Smooth muscle cell (in vitro differentiated cells): ENCODE data around the gene KCNE2. TPM values are rescaled to one million over a fixed set of nuclear protein-coding genes. Genes with fewer than 3 reads are reported as not detected.

Experiments
- DNase-seq: peaks from one replicate; lab custom pipeline; 2025; ENCODE audit not compliant: unreplicated experiment; lab: John Stamatoyannopoulos, UW
- H2AFZ ChIP-seq: fragments of 200-600 bp; sonication (generic); 2 replicates; pipeline ENCODE4 v1.6.0; 2016; ENCODE audit warnings: antibody characterized with exemption, low read depth, mild to moderate bottlenecking
- H3F3A ChIP-seq: fragments of 200-600 bp; sonication (generic); 2 replicates; pipeline ENCODE4 v1.6.0; 2017; ENCODE audit warnings: antibody characterized with exemption, low read depth
- H3K27ac ChIP-seq: fragments of 200-600 bp; sonication (generic); 2 replicates; pipeline ENCODE4 v1.5.1; 2016; ENCODE audit warnings: low read depth, mild to moderate bottlenecking
- H3K27me3 ChIP-seq: fragments of 200-600 bp; sonication (generic); 2 replicates; pipeline ENCODE4 v1.6.1; 2016; ENCODE audit warnings: low read depth, mild to moderate bottlenecking
- H3K36me3 ChIP-seq: fragments of 200-600 bp; sonication (generic); 2 replicates; pipeline ENCODE4 v1.5.1; 2016; ENCODE audit warnings: low read depth
- H3K4me1 ChIP-seq: fragments of 200-600 bp; sonication (generic); 2 replicates; pipeline ENCODE4 v1.5.1; 2016; ENCODE audit warnings: low read depth
- H3K4me2 ChIP-seq: fragments of 200-600 bp; sonication (generic); 2 replicates; pipeline ENCODE4 v1.6.0; 2016; ENCODE audit warnings: mild to moderate bottlenecking
- H3K4me3 ChIP-seq: fragments of 200-600 bp; sonication (generic); 2 replicates; pipeline ENCODE4 v1.5.1; 2016; ENCODE audit warnings: mild to moderate bottlenecking
- H3K79me2 ChIP-seq: fragments of 200-600 bp; sonication (generic); 2 replicates; pipeline ENCODE4 v1.6.0; 2016; ENCODE audit warnings: low read depth, mild to moderate bottlenecking
- H3K9ac ChIP-seq: fragments of 200-600 bp; sonication (generic); 2 replicates; pipeline ENCODE4 v1.6.0; 2016; ENCODE audit warnings: low read depth
- H3K9me3 ChIP-seq: fragments of 200-600 bp; sonication (generic); replicated peaks from 2 replicates; pipeline ENCODE4 v1.5.1; 2016; ENCODE audit warnings: low read depth
- H4K20me1 ChIP-seq: fragments of 200-600 bp; sonication (generic); 2 replicates; pipeline ENCODE4 v1.6.0; 2016; ENCODE audit warnings: low read depth
- WGBS: methylation state at CpG from one replicate; pipeline ENCODE4 v1.1.7; 2016; ENCODE audit warnings: low lambda C conversion rate; 5-methylcytosine and 5-hydroxymethylcytosine counted together
- polyA plus RNA-seq: library from polyadenylated mRNA; unstranded; fragments of >200 nt; fragmentation: Nextera tagmentation; extraction: Ambion mirVana; gene quantifications from 2 replicates; pipeline ENCODE4 v1.2.1, GENCODE V29; 2016
- total RNA-seq: library from RNA; depleted of rRNA; stranded (reverse); fragments of >200 nt; gene quantifications from 2 replicates; pipeline ENCODE4 v1.2.3, GENCODE V29; 2014
- TF ChIP-seq, protein P1 (sequence below): fragments of 200-600 bp; sonication (generic); IDR thresholded peaks from 2 replicates; pipeline ENCODE4 v1.5.1; 2017; ENCODE audit warnings: borderline replicate concordance, mild to moderate bottlenecking, antibody characterized with exemption; ENCODE audit not compliant: insufficient read depth, poor library complexity, severe bottlenecking

Gene KCNE2
- total and polyA plus RNA-seq, 2 experiments from 2014 or later = 1.1 TPM; not detected in 1

GRCh38 chr21:34362136-34362444 is 1.7 kb upstream of the KCNE2 start:
- H4K20me1 ChIP-seq = no peaks in the 10 kb centered on the region
- H3K79me2 ChIP-seq = no peaks in the 10 kb centered on the region
- H3K4me1 ChIP-seq = peaks cover 7% of the 10 kb centered on the region
- no peak overlapping the region for H2AFZ ChIP-seq
- H3K4me2 ChIP-seq = peak overlapping the region; percentile 81
- no peaks in the 10 kb centered on the region for H3K27me3 ChIP-seq
- H3F3A ChIP-seq = no peaks in the 10 kb centered on the region
- H3K27ac ChIP-seq = no peak overlapping the region
- TF ChIP-seq, protein P1, sequence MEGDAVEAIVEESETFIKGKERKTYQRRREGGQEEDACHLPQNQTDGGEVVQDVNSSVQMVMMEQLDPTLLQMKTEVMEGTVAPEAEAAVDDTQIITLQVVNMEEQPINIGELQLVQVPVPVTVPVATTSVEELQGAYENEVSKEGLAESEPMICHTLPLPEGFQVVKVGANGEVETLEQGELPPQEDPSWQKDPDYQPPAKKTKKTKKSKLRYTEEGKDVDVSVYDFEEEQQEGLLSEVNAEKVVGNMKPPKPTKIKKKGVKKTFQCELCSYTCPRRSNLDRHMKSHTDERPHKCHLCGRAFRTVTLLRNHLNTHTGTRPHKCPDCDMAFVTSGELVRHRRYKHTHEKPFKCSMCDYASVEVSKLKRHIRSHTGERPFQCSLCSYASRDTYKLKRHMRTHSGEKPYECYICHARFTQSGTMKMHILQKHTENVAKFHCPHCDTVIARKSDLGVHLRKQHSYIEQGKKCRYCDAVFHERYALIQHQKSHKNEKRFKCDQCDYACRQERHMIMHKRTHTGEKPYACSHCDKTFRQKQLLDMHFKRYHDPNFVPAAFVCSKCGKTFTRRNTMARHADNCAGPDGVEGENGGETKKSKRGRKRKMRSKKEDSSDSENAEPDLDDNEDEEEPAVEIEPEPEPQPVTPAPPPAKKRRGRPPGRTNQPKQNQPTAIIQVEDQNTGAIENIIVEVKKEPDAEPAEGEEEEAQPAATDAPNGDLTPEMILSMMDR = no peak
- no peak for DNase-seq
- no peak overlapping the region for H3K9ac ChIP-seq
- WGBS = 30% methylated on average over 3 of the region's 3 CpGs
- H3K9me3 ChIP-seq = no peaks in the 10 kb centered on the region
- H3K4me3 ChIP-seq = no peak overlapping the region
- no peaks in the 10 kb centered on the region for H3K36me3 ChIP-seq

DNA sequence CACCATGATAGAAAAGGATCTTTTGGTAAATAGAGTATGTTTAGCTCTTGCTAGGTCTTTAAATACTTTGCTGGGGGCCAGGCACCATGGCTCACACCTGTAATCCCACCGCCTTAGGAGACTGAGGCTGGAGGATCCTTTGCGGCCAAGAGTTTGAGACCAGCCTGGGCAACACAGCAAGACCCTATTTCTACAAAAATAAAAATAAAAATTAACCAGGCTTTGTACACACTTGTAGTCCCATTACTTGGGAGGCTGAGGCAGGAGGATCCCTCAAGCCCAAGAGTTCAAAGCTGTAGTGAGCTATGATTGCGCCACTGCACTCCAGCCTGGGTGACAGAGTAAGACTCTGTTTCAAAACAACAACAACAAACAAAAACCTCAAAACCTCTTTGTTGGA is 1.1 kb upstream of the KCNE2 start:
- Histone ChIP-seq H3K9me3 (no peaks in the 10 kb centered on the region), H2AFZ (no peak overlapping the region), H3K4me2 (no peak overlapping the region), H3K9ac (no peak overlapping the region), H3K36me3 (no peaks in the 10 kb centered on the region), H3F3A (no peaks in the 10 kb centered on the region), H3K4me3 (no peak overlapping the region), H3K4me1 (peaks cover 12% of the 10 kb centered on the region), H3K27me3 (no peaks in the 10 kb centered on the region), H3K27ac (no peak overlapping the region), H4K20me1 (no peaks in the 10 kb centered on the region), H3K79me2 (no peaks in the 10 kb centered on the region)
- TF ChIP-seq, protein P1 = no peak
- 99% methylated on average over 3 of the region's 3 CpGs for WGBS
- no peak for DNase-seq

DNA sequence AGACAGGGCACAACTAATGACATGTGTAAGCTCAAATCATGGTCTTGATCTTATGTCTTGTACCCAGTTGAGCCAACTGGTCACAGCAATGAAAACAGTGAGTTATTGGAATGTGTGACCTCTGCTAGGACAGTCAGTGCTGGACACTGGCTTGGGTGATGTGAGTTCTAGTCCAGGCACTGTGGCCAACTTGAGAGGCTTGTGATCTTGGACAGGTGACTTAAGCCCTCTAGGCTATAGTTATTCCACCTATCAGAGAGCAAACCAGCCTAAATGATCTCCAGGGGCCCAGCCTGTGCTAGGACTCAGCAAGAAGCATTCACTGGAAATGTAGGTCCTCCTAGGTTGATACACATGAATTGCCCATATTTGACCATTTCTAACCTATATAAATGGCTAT is 1.1 kb downstream of the KCNE2 start:
- no peaks in the 10 kb centered on the region for H4K20me1 ChIP-seq
- DNase-seq = no peak
- H3K9ac ChIP-seq = no peak overlapping the region
- peaks cover 13% of the 10 kb centered on the region for H3K4me1 ChIP-seq
- H2AFZ ChIP-seq = no peak overlapping the region
- H3K79me2 ChIP-seq = no peaks in the 10 kb centered on the region
- TF ChIP-seq, protein P1 = no peak
- no peaks in the 10 kb centered on the region for H3K36me3 ChIP-seq
- H3F3A ChIP-seq = no peaks in the 10 kb centered on the region
- no peaks in the 10 kb centered on the region for H3K9me3 ChIP-seq
- no peak overlapping the region for H3K27ac ChIP-seq
- H3K4me2 ChIP-seq = no peak overlapping the region
- no peak overlapping the region for H3K4me3 ChIP-seq
- H3K27me3 ChIP-seq = peaks cover 6% of the 10 kb centered on the region

- Histone ChIP-seq H3K4me2 (no peak overlapping the region), H3K36me3 (no peaks in the 10 kb centered on the region), H3K27ac (no peak overlapping the region), H3K27me3 (peaks cover 6% of the 10 kb centered on the region), H3K79me2 (no peaks in the 10 kb centered on the region), H3K9me3 (no peaks in the 10 kb centered on the region), H3F3A (no peaks in the 10 kb centered on the region), H2AFZ (no peak overlapping the region), H4K20me1 (no peaks in the 10 kb centered on the region), H3K4me3 (no peak overlapping the region), H3K4me1 (peaks cover 13% of the 10 kb centered on the region), H3K9ac (no peak overlapping the region)
- no peak for DNase-seq
- WGBS = 27% methylated on average over 6 of the region's 6 CpGs
- TF ChIP-seq, protein P1 = no peak
Observed at GRCh38 chr21:34365809-34366208, 2.0 kb downstream of the KCNE2 start.
